ENCODE results near the gene C4orf54.
A peak's percentile ranks its signal among the peaks of the same experiment; 100 is the strongest.

GRCh38 chr4:99633772-99634171, 23.9 kb downstream of the C4orf54 start:
- no peak for TF ChIP-seq EZH2 (IDR thresholded peaks at IDR 0.05; ENCODE audit: borderline replicate concordance, low read length)
- TF ChIP-seq CTCF (conservative IDR thresholded peaks at IDR 0.05 in 1 of 2, IDR thresholded peaks at IDR 0.05 in 1 of 2; ENCODE audit: extremely low read depth in 1 of 2, insufficient read depth in 1 of 2, low read depth in 1 of 2, low read length in 2 of 2) = peak in 1 of 2 donors; percentile 10
